ENCODE data around the gene HDAC9. TPM values are rescaled to one million over a fixed set of nuclear protein-coding genes. Genes with fewer than 3 reads are reported as not detected.

Gene HDAC9
- total RNA-seq, 4 donors from 2014 or later: 19.6 to 48.3 (median 28.4) TPM

DNA sequence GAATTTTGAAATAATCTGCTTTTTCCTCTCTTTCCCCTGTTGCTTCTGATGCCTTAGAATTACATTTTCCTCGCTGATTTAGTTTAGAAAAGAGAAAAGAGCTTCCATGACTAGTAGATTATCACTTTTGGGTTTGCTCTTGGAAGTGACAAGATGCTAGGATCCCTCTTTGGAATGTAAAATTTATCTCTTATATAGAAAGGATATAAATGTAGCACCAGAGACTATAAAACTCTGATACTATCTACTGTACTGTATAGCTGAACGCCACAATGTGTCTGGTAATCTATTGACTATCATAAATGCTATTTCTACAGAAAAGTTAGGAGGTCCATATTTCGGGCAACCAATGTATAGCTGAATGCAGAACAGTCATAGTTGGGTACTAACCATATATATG, 1.1 kb upstream of the HDAC9 start:
- no peak for TF ChIP-seq CTCF (IDR thresholded peaks at IDR 0.05; ENCODE audit: low read depth)

DNA sequence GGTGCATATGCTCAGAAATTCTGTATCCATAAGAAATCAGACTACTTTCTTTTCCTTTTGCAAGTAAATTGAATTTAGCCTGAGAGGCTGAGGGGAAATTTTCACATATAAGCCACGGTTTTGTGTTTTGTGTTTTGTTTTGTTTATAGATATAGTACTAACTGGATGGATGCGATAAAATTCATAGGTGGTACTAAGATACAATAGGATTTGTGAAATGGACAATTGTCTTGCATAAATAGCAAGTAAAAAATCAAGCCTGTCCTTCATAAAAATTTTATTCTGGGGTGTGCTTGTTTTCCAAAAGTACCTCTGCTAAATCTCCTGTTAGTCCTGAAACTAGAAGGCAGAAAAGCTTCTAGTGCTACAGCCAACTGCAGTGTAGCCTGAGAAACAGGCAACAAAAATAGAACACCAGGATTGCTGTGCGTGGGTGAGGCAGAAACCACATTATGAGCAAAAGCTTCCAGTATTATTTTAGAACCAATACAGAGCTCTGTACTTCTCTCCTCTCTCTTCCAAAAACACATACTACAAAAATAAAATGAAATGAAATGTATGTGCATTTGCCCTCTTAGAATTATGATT, 634 bp upstream of the HDAC9 start:
- TF ChIP-seq CTCF (IDR thresholded peaks at IDR 0.05; ENCODE audit: low read depth): no peak

- no peak for TF ChIP-seq CTCF (IDR thresholded peaks at IDR 0.05; ENCODE audit: low read depth)
Measured at GRCh38 chr7:18496341-18496700, 772 bp downstream of the HDAC9 start.

DNA sequence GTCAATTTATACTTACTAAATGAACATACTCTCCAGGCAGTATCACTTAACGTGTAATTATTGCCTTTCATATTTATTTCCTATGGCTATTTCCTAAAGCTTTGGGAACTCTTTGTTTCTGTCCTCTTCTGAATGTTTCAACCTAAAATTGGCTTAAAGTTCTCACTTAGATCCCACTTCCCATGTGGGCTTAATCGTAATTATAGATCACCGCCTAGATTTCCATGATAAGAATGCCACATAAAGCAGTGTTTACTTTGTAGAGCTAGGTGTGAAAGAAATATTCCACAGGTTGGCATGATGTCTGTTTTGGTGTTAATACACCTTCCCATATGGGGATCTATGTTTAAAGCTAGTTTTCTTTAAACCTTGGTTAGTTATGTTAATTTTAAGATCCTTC, 1.5 kb downstream of the HDAC9 start:
- no peak for TF ChIP-seq CTCF (IDR thresholded peaks at IDR 0.05; ENCODE audit: low read depth)

GRCh38 chr7:18497800-18498199, 2.3 kb downstream of the HDAC9 start:
- TF ChIP-seq CTCF (IDR thresholded peaks at IDR 0.05; ENCODE audit: low read depth): no peak

DNA sequence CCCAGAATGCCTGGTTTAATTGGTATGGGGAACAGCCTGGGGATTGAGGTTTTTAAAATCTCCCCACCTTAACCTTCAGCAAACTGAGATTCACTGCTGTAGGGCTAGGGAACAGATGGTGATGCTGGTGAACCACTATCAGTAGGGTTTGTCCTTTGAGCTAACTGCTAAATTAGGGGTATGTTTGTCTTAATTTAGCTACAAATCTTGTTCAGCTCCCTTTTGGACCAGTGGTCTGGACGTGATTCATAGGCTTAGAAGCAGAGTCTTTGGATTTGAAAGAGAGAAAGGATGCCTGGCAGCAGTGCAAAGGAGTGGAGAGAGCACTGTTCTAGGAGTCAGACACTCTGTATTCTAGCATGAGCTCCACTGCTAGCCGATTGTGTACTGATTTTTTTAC, 2.8 kb downstream of the HDAC9 start:
- no peak for TF ChIP-seq CTCF (IDR thresholded peaks at IDR 0.05; ENCODE audit: low read depth)

- TF ChIP-seq CTCF (IDR thresholded peaks at IDR 0.05; ENCODE audit: low read depth): no peak
Measured at GRCh38 chr7:18499407-18500177, 4.0 kb downstream of the HDAC9 start.
